ENCODE results near the gene WDTC1. TPM values are rescaled to one million over a fixed set of nuclear protein-coding genes. Genes with fewer than 3 reads are reported as not detected.

Gene WDTC1
- total RNA-seq, 1 experiment from 2014 or later: 26.6 TPM

- Histone ChIP-seq H3K27ac (ENCODE audit: low read depth, low read length) (no peak overlapping the region), H3K36me3 (ENCODE audit: control insufficient read depth in 1 of 2, insufficient read depth in 2 of 2, low read length in 2 of 2) (no peaks in the 10 kb centered on the region), H2AFZ (ENCODE audit: low read depth, low read length, poor library complexity, severe bottlenecking) (no peak overlapping the region), H3K9me3 (ENCODE audit: control insufficient read depth in 1 of 2, insufficient read depth in 1 of 2, low read depth in 1 of 2, low read length in 2 of 2) (no peaks in the 10 kb centered on the region), H3K4me2 (ENCODE audit: low read length) (no peak overlapping the region), H3K4me3 (replicated peaks in 1 of 2; ENCODE audit: low read depth in 1 of 2, low read length in 2 of 2) (no peak overlapping the region), H3K9me2 (ENCODE audit: insufficient read depth) (no peaks in the 10 kb centered on the region), H3K79me2 (ENCODE audit: insufficient read depth, low read length) (no peaks in the 10 kb centered on the region), H3K9ac (ENCODE audit: low read length) (no peak overlapping the region), H4K20me1 (ENCODE audit: insufficient read depth) (no peaks in the 10 kb centered on the region), H3K4me1 (ENCODE audit: control insufficient read depth in 1 of 2, insufficient read depth in 2 of 2, low read length in 2 of 2) (peaks cover 6 to 19% of the 10 kb centered on the region in 2 experiments; a peak in 3 of 4 replicates), H3K27me3 (ENCODE audit: insufficient read depth, low read length) (no peaks in the 10 kb centered on the region)
- intact Hi-C loops (cut with micrococcal nuclease): no loop called here
- DNase-seq (ENCODE audit: low read depth, low spot score): no peak
- ChIA-PET CTCF (interaction anchor here (1.3 to 1.6 kb wide), 3 partner anchors 21 to 89 kb away, joined by 3 to 7 read pairs (median 3); no protein-coding TSS in a partner anchor), POLR2A (no interaction called here), RAD21 (ENCODE audit: low non-redundant PET in 1 of 2, low total read pairs in 2 of 2, uncharacterized antibody in 2 of 2, unreplicated experiment in 2 of 2) (interaction anchor here in 1 of 2 experiments (0.7 kb wide), 1 partner anchor 209 kb away, joined by 3 read pairs; no protein-coding TSS in a partner anchor)
- no TSS peak for BruUV-seq (replicated peaks)
- no peak for ATAC-seq
- TF ChIP-seq RAD21 (IDR thresholded peaks at IDR 0.05; ENCODE audit: low read depth) (no peak), CBX3 (IDR thresholded peaks at IDR 0.05; ENCODE audit: low read depth) (no peak), TCF7L2 (IDR thresholded peaks at IDR 0.05; ENCODE audit: borderline replicate concordance, extremely low read depth, insufficient read depth, insufficient read length) (no peak)
- TF ChIP-seq, protein P1, sequence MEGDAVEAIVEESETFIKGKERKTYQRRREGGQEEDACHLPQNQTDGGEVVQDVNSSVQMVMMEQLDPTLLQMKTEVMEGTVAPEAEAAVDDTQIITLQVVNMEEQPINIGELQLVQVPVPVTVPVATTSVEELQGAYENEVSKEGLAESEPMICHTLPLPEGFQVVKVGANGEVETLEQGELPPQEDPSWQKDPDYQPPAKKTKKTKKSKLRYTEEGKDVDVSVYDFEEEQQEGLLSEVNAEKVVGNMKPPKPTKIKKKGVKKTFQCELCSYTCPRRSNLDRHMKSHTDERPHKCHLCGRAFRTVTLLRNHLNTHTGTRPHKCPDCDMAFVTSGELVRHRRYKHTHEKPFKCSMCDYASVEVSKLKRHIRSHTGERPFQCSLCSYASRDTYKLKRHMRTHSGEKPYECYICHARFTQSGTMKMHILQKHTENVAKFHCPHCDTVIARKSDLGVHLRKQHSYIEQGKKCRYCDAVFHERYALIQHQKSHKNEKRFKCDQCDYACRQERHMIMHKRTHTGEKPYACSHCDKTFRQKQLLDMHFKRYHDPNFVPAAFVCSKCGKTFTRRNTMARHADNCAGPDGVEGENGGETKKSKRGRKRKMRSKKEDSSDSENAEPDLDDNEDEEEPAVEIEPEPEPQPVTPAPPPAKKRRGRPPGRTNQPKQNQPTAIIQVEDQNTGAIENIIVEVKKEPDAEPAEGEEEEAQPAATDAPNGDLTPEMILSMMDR (IDR thresholded peaks at IDR 0.05 in 2 of 3, conservative IDR thresholded peaks at IDR 0.05 in 1 of 3; ENCODE audit: borderline replicate concordance in 1 of 3, insufficient read depth in 1 of 3, low read depth in 2 of 3, low read length in 2 of 3): no peak
- TF ChIP-seq, protein P2, sequence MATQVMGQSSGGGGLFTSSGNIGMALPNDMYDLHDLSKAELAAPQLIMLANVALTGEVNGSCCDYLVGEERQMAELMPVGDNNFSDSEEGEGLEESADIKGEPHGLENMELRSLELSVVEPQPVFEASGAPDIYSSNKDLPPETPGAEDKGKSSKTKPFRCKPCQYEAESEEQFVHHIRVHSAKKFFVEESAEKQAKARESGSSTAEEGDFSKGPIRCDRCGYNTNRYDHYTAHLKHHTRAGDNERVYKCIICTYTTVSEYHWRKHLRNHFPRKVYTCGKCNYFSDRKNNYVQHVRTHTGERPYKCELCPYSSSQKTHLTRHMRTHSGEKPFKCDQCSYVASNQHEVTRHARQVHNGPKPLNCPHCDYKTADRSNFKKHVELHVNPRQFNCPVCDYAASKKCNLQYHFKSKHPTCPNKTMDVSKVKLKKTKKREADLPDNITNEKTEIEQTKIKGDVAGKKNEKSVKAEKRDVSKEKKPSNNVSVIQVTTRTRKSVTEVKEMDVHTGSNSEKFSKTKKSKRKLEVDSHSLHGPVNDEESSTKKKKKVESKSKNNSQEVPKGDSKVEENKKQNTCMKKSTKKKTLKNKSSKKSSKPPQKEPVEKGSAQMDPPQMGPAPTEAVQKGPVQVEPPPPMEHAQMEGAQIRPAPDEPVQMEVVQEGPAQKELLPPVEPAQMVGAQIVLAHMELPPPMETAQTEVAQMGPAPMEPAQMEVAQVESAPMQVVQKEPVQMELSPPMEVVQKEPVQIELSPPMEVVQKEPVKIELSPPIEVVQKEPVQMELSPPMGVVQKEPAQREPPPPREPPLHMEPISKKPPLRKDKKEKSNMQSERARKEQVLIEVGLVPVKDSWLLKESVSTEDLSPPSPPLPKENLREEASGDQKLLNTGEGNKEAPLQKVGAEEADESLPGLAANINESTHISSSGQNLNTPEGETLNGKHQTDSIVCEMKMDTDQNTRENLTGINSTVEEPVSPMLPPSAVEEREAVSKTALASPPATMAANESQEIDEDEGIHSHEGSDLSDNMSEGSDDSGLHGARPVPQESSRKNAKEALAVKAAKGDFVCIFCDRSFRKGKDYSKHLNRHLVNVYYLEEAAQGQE (IDR thresholded peaks at IDR 0.05; ENCODE audit: low read depth): no peak
Observed at GRCh38 chr1:27306071-27306470, 71.6 kb downstream of the WDTC1 start.

Measured in HCT116 (cell line).